ENCODE data around the gene MAP3K5.

Gene MAP3K5

GRCh38 chr6:136571065-136571464 lies 221.2 kb downstream of the MAP3K5 start:
- no peak for DNase-seq

- DNase-seq = no peak
These were observed 224.1 kb downstream of the MAP3K5 start for GRCh38 chr6:136568129-136568528.

GRCh38 chr6:136567688-136568087 lies 224.6 kb downstream of the MAP3K5 start:
- no peak for DNase-seq

GRCh38 chr6:136566851-136567250 lies 225.4 kb downstream of the MAP3K5 start:
- no peak for DNase-seq

- no peak for DNase-seq
These were observed 226.2 kb downstream of the MAP3K5 start for GRCh38 chr6:136566007-136566487.

- no peak for DNase-seq
These were observed 228.1 kb downstream of the MAP3K5 start for GRCh38 chr6:136564180-136564579.

GRCh38 chr6:136563386-136564152 lies 228.7 kb downstream of the MAP3K5 start:
- no peak for DNase-seq

- DNase-seq = no peak
These were observed 230.1 kb downstream of the MAP3K5 start for GRCh38 chr6:136562211-136562610.

- DNase-seq = no peak
These were observed 239.0 kb downstream of the MAP3K5 start for GRCh38 chr6:136553166-136553787.

GRCh38 chr6:136552054-136552453 lies 240.2 kb downstream of the MAP3K5 start:
- no peak for DNase-seq

- DNase-seq = no peak
These were observed 241.2 kb downstream of the MAP3K5 start for GRCh38 chr6:136551103-136551502.

GRCh38 chr6:136550330-136551071 lies 241.8 kb downstream of the MAP3K5 start, which contains the start of gene MAP7:
Gene MAP7 (minus strand): TSS chr6:136550422. CDS start chr6:136550408, 14 bp downstream.
- DNase-seq = peak; percentile 87

GRCh38 chr6:136550045-136550329 lies 242.3 kb downstream of the MAP3K5 start:
- peak; percentile 78 for DNase-seq

- DNase-seq = peak; percentile 79
These were observed 242.8 kb downstream of the MAP3K5 start for GRCh38 chr6:136549300-136550044.

GRCh38 chr6:136548582-136549299 lies 243.5 kb downstream of the MAP3K5 start:
- no peak for DNase-seq

- no peak for DNase-seq
These were observed 244.4 kb downstream of the MAP3K5 start for GRCh38 chr6:136547871-136548270.

GRCh38 chr6:136547336-136547735 lies 244.9 kb downstream of the MAP3K5 start:
- DNase-seq = no peak

- DNase-seq = no peak
These were observed 245.9 kb downstream of the MAP3K5 start for GRCh38 chr6:136546331-136546730.

- DNase-seq = no peak
These were observed 248.0 kb downstream of the MAP3K5 start for GRCh38 chr6:136544326-136544725.

GRCh38 chr6:136541395-136541794 lies 250.9 kb downstream of the MAP3K5 start:
- no peak for DNase-seq

GRCh38 chr6:136539967-136540652 lies 252.2 kb downstream of the MAP3K5 start:
- DNase-seq = no peak

Data from right kidney (tissue), 1 donor.